ENCODE results near the gene SCAMP1.

The SCAMP1 gene

GRCh38 chr5:78397831-78398230 is 37.4 kb downstream of the SCAMP1 start:
- CTCF ChIA-PET = no interaction called here

GRCh38 chr5:78399116-78399515 is 38.7 kb downstream of the SCAMP1 start:
- H3K36me3 ChIP-seq (ENCODE audit: control insufficient read depth in 2 of 2, insufficient read depth in 1 of 2, low read length in 2 of 2) = no peaks in the 10 kb centered on the region; a peak in 2 of 3 replicates
- H3K27ac ChIP-seq (ENCODE audit: extremely low read depth, low read depth, low read length) = no peak overlapping the region
- H3K9me3 ChIP-seq (ENCODE audit: control insufficient read depth, insufficient read depth, low read depth, low read length) = no peaks in the 10 kb centered on the region
- no peaks in the 10 kb centered on the region for H3K4me1 ChIP-seq (ENCODE audit: control insufficient read depth, insufficient read depth, low read length)
- H3K4me3 ChIP-seq (ENCODE audit: low read depth, low read length) = no peak overlapping the region
- POLR2A ChIA-PET = no interaction called here
- no peak for TF ChIP-seq ZNF175 (tag by site-specific recombination; IDR thresholded peaks at IDR 0.05)
- no peak for TF ChIP-seq ZNF248 (tag by site-specific recombination; IDR thresholded peaks at IDR 0.05)
- peak; percentile 71 for TF ChIP-seq PRDM4 (tag by site-specific recombination; IDR thresholded peaks at IDR 0.05)
- no peak for TF ChIP-seq TCF7L2 (IDR thresholded peaks at IDR 0.05; ENCODE audit: borderline replicate concordance, low read depth, low read length)
- no peak for TF ChIP-seq ZNF426 (tag by site-specific recombination; IDR thresholded peaks at IDR 0.05)
- TF ChIP-seq PRDM1 (tag by site-specific recombination; IDR thresholded peaks at IDR 0.05) = no peak
- no peak for TF ChIP-seq ZNF404 (tag by site-specific recombination; IDR thresholded peaks at IDR 0.05)
- CTCF ChIA-PET = no interaction called here

More at GRCh38 chr5:78397831-78398230, 37.4 kb downstream of the SCAMP1 start:
- Histone ChIP-seq H3K36me3 (ENCODE audit: control insufficient read depth in 2 of 2, insufficient read depth in 1 of 2, low read length in 2 of 2) (no peaks in the 10 kb centered on the region; a peak in 1 of 3 replicates), H3K27ac (ENCODE audit: extremely low read depth, low read depth, low read length) (no peak overlapping the region), H3K9me3 (ENCODE audit: control insufficient read depth, insufficient read depth, low read depth, low read length) (no peaks in the 10 kb centered on the region), H3K4me1 (ENCODE audit: control insufficient read depth, insufficient read depth, low read length) (no peaks in the 10 kb centered on the region), H3K4me3 (ENCODE audit: low read depth, low read length) (no peak overlapping the region)
- TF ChIP-seq ZNF660 (tag by site-specific recombination; IDR thresholded peaks at IDR 0.05) (no peak), ZNF214 (tag by site-specific recombination; IDR thresholded peaks at IDR 0.05; ENCODE audit: borderline replicate concordance) (no peak), ZNF350 (tag by site-specific recombination; IDR thresholded peaks at IDR 0.05) (no peak), AEBP2 (tag by site-specific recombination; IDR thresholded peaks at IDR 0.05; ENCODE audit: borderline replicate concordance) (no peak), ZNF146 (tag by site-specific recombination; IDR thresholded peaks at IDR 0.05) (no peak), ZNF530 (tag by site-specific recombination; IDR thresholded peaks at IDR 0.05; ENCODE audit: low read depth) (no peak), SP3 (tag by site-specific recombination; IDR thresholded peaks at IDR 0.05) (no peak), ZNF221 (tag by site-specific recombination; IDR thresholded peaks at IDR 0.05; ENCODE audit: borderline replicate concordance) (no peak), ZNF518A (tag by site-specific recombination; conservative IDR thresholded peaks at IDR 0.05; ENCODE audit: low read depth) (no peak), ZNF549 (tag by site-specific recombination; IDR thresholded peaks at IDR 0.05) (no peak)
- POLR2A ChIA-PET = no interaction called here
